Sigmoid colon (tissue), 4 donors: ENCODE results near the gene PPP1R2B.

Source experiments
- EP300 ChIP-seq, 4 donors: sonication (generic); formaldehyde crosslinking; IDR thresholded peaks; one replicate each; pipeline ENCODE4 v1.6.1; 2017; ENCODE audit warnings: antibody characterized with exemption in 4 of 4
- POLR2A ChIP-seq, 2 donors: fragments of 450-650 bp; IDR thresholded peaks; one replicate each; pipeline ENCODE4 v1.6.1; 2016; ENCODE audit warnings: antibody characterized with exemption in 2 of 2, mild to moderate bottlenecking in 2 of 2, moderate library complexity in 2 of 2
- POLR2AphosphoS5 ChIP-seq, 4 donors: sonication (generic); formaldehyde crosslinking; IDR thresholded peaks; one replicate each; pipeline ENCODE4 v1.6.1; 2017; ENCODE audit warnings: antibody characterized with exemption in 4 of 4
- TF ChIP-seq, protein P1 (sequence below), 4 experiments: fragments of 450-650 bp in 3 of 4; fragments of 200-600 bp in 1 of 4; IDR thresholded peaks; one replicate each; pipeline ENCODE4 v1.5.1; 2016 to 2019; ENCODE audit warnings: antibody characterized with exemption in 4 of 4, mild to moderate bottlenecking in 3 of 4, moderate library complexity in 2 of 4

DNA sequence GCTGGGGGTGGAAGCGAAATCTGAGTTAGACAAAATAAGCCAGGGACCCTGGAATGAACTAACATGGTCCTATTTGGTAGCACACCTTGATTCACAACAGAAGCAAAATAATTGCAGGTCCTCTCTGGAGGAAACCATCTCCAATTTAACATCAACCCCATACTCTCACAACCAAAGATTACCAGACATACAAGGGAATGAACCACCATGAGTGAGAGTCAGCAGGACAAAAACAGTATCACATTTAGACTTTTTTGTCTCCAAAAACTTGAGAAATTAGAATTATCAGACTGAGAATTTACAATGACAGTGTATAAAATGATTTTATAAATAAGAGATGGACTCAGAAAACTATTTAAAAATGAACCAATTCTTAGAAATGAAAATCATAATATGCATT, 21.1 kb downstream of the PPP1R2B start:
- TF ChIP-seq, protein P1, sequence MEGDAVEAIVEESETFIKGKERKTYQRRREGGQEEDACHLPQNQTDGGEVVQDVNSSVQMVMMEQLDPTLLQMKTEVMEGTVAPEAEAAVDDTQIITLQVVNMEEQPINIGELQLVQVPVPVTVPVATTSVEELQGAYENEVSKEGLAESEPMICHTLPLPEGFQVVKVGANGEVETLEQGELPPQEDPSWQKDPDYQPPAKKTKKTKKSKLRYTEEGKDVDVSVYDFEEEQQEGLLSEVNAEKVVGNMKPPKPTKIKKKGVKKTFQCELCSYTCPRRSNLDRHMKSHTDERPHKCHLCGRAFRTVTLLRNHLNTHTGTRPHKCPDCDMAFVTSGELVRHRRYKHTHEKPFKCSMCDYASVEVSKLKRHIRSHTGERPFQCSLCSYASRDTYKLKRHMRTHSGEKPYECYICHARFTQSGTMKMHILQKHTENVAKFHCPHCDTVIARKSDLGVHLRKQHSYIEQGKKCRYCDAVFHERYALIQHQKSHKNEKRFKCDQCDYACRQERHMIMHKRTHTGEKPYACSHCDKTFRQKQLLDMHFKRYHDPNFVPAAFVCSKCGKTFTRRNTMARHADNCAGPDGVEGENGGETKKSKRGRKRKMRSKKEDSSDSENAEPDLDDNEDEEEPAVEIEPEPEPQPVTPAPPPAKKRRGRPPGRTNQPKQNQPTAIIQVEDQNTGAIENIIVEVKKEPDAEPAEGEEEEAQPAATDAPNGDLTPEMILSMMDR (IDR thresholded peaks at IDR 0.05) = no peak
- TF ChIP-seq POLR2AphosphoS5 (IDR thresholded peaks at IDR 0.05) (no peak), EP300 (IDR thresholded peaks at IDR 0.05) (no peak), POLR2A (IDR thresholded peaks at IDR 0.05) (no peak)
